Measurements from ENCODE around the gene ART4.

DNA sequence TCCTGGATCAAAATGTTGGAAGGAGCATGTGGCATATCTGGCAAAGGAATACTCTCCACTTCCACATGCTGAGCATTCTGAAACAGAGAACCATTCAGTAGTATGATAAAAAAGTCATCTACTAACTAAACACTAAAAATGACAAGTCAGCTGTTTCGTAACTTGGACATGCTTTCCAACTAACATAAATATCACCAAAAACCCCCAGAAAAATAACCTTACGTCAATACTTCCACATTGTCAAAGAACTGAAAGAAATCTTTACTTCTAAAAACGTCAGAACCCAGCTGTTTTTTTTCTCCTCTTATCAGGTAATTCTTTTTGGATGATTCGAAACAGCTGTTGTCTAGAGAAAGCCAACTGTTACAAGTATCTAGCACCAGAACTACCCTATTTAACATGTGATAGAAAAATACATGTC lies 48.3 kb downstream of the ART4 start:
- TF ChIP-seq, protein P1, sequence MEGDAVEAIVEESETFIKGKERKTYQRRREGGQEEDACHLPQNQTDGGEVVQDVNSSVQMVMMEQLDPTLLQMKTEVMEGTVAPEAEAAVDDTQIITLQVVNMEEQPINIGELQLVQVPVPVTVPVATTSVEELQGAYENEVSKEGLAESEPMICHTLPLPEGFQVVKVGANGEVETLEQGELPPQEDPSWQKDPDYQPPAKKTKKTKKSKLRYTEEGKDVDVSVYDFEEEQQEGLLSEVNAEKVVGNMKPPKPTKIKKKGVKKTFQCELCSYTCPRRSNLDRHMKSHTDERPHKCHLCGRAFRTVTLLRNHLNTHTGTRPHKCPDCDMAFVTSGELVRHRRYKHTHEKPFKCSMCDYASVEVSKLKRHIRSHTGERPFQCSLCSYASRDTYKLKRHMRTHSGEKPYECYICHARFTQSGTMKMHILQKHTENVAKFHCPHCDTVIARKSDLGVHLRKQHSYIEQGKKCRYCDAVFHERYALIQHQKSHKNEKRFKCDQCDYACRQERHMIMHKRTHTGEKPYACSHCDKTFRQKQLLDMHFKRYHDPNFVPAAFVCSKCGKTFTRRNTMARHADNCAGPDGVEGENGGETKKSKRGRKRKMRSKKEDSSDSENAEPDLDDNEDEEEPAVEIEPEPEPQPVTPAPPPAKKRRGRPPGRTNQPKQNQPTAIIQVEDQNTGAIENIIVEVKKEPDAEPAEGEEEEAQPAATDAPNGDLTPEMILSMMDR (IDR thresholded peaks at IDR 0.05) = no peak
- TF ChIP-seq POLR2A (IDR thresholded peaks at IDR 0.05) = no peak
